GM18520 (cell line): ENCODE results near the gene DPEP1.
"Not testable (repeated sequence)": the region's sequence is repeated elsewhere in the genome, so short reads cannot be mapped to it uniquely, and the experiment has no call there.

ENCODE experiments used
- ATAC-seq: cut with Tn5 transposase; IDR thresholded peaks from one replicate; pipeline ENCODE4 v1.9.1; 2021; ENCODE audit not compliant: unreplicated experiment

The DPEP1 gene

GRCh38 chr16:89613231-89613953, at the start of gene DPEP1:
Gene DPEP1, plus strand, starts transcription at chr16:89613642. Its CDS starts 16,769 bp downstream, at chr16:89630411.
- no peak for ATAC-seq

GRCh38 chr16:89564476-89565255, 48.8 kb upstream of the DPEP1 start:
- ATAC-seq, result no peak

GRCh38 chr16:89565256-89565505, 48.3 kb upstream of the DPEP1 start:
- ATAC-seq, result no peak

- ATAC-seq, result no peak
Measured at GRCh38 chr16:89565506-89566372, 47.7 kb upstream of the DPEP1 start.

- ATAC-seq, result no peak
Measured at GRCh38 chr16:89567656-89568594, 45.5 kb upstream of the DPEP1 start.

- no peak for ATAC-seq
Measured at GRCh38 chr16:89569506-89570341, 43.7 kb upstream of the DPEP1 start.

- ATAC-seq, result no peak
Measured at GRCh38 chr16:89570342-89570923, 43.0 kb upstream of the DPEP1 start.

GRCh38 chr16:89570983-89571598, 42.4 kb upstream of the DPEP1 start:
- not testable (repeated sequence) for ATAC-seq

- no peak for ATAC-seq
Measured at GRCh38 chr16:89571636-89572035, 41.8 kb upstream of the DPEP1 start.

GRCh38 chr16:89572073-89572484, 41.4 kb upstream of the DPEP1 start:
- ATAC-seq, result no peak

- ATAC-seq, result no peak
Measured at GRCh38 chr16:89572485-89573205, 40.8 kb upstream of the DPEP1 start.

- ATAC-seq, result no peak
Measured at GRCh38 chr16:89573826-89574680, 39.4 kb upstream of the DPEP1 start.

GRCh38 chr16:89574681-89575246, 38.7 kb upstream of the DPEP1 start:
- no peak for ATAC-seq

GRCh38 chr16:89575247-89576152, 37.9 kb upstream of the DPEP1 start, which contains the start of gene CPNE7:
Gene CPNE7, plus strand, starts transcription at chr16:89575758. Its CDS starts 140 bp downstream, at chr16:89575898.
- no peak for ATAC-seq

GRCh38 chr16:89576153-89577054, 37.0 kb upstream of the DPEP1 start:
- no peak for ATAC-seq
